Measurements from ENCODE around the gene ZSWIM8. TPM values are rescaled to one million over a fixed set of nuclear protein-coding genes. Genes with fewer than 3 reads are reported as not detected.

Gene ZSWIM8
- total RNA-seq, 4 donors from 2014 or later = 87.5 to 345 (median 187) TPM

- H3K4me3 ChIP-seq = peak overlapping the region; percentile 61 to 84 (median 71)
These were observed 40.8 kb upstream of the ZSWIM8 start for GRCh38 chr10:73744664-73744975.

GRCh38 chr10:73746721-73747120, 38.7 kb upstream of the ZSWIM8 start:
- TF ChIP-seq CTCF (IDR thresholded peaks at IDR 0.05) (no peak), POLR2A (IDR thresholded peaks at IDR 0.05) (no peak)
- no peak overlapping the region for H3K4me3 ChIP-seq
- H3K27me3 ChIP-seq = no peaks in the 10 kb centered on the region
- H3K4me1 ChIP-seq = peaks cover 0 to 40% (median 8%) of the 10 kb centered on the region in 4 donors
- DNase-seq = no peak
- no peak overlapping the region for H3K27ac ChIP-seq
- H3K36me3 ChIP-seq = peaks cover 0 to 60% (median 0%) of the 10 kb centered on the region in 3 donors
- H3K9me3 ChIP-seq = no peaks in the 10 kb centered on the region

More at GRCh38 chr10:73744664-73744975, 40.8 kb upstream of the ZSWIM8 start:
- no peaks in the 10 kb centered on the region for H3K9me3 ChIP-seq
- TF ChIP-seq CTCF (IDR thresholded peaks at IDR 0.05) (no peak), POLR2A (IDR thresholded peaks at IDR 0.05) (no peak)
- peak in 2 of 3 donors; percentile 56 to 77 for DNase-seq
- peaks cover 0 to 51% (median 0%) of the 10 kb centered on the region in 3 donors for H3K36me3 ChIP-seq
- peaks cover 0 to 36% (median 8%) of the 10 kb centered on the region in 4 donors for H3K4me1 ChIP-seq
- peak overlapping the region; percentile 86 to 93 (median 88) for H3K27ac ChIP-seq
- no peaks in the 10 kb centered on the region for H3K27me3 ChIP-seq

GRCh38 chr10:73750819-73751218, 34.6 kb upstream of the ZSWIM8 start:
- no peak for DNase-seq
- no peak overlapping the region for H3K4me3 ChIP-seq
- H3K9me3 ChIP-seq = no peaks in the 10 kb centered on the region
- H3K27ac ChIP-seq = no peak overlapping the region
- TF ChIP-seq POLR2A (IDR thresholded peaks at IDR 0.05) (no peak), CTCF (IDR thresholded peaks at IDR 0.05) (no peak)
- peaks cover 0 to 21% (median 1%) of the 10 kb centered on the region in 4 donors for H3K4me1 ChIP-seq
- no peaks in the 10 kb centered on the region for H3K27me3 ChIP-seq
- H3K36me3 ChIP-seq = peaks cover 0 to 96% (median 0%) of the 10 kb centered on the region in 3 donors

- no peaks in the 10 kb centered on the region for H3K4me1 ChIP-seq
- H3K27me3 ChIP-seq = no peaks in the 10 kb centered on the region
- H3K9me3 ChIP-seq = no peaks in the 10 kb centered on the region
- no peak overlapping the region for H3K4me3 ChIP-seq
- peaks cover 0 to 74% (median 0%) of the 10 kb centered on the region in 3 donors for H3K36me3 ChIP-seq
- no peak overlapping the region for H3K27ac ChIP-seq
- DNase-seq = no peak
- TF ChIP-seq CTCF (IDR thresholded peaks at IDR 0.05) (no peak), POLR2A (IDR thresholded peaks at IDR 0.05) (no peak)
These were observed 29.2 kb upstream of the ZSWIM8 start for GRCh38 chr10:73756183-73756582.

- peaks cover 0 to 4% (median 0%) of the 10 kb centered on the region in 4 donors for H3K4me1 ChIP-seq
- peaks cover 0 to 73% (median 0%) of the 10 kb centered on the region in 3 donors for H3K36me3 ChIP-seq
- H3K4me3 ChIP-seq = no peak overlapping the region
- TF ChIP-seq POLR2A (IDR thresholded peaks at IDR 0.05) = no peak
- no peak for TF ChIP-seq CTCF (IDR thresholded peaks at IDR 0.05)
- peak overlapping the region in 2 of 4 donors; percentile 1 to 34 for H3K27ac ChIP-seq
- no peak for DNase-seq
- no peaks in the 10 kb centered on the region for H3K27me3 ChIP-seq
- H3K9me3 ChIP-seq = no peaks in the 10 kb centered on the region
These were observed 26.5 kb upstream of the ZSWIM8 start for GRCh38 chr10:73758704-73759511.

Data from Peyer's patch (tissue), 4 donors.